Measurements from ENCODE around the gene PLA2G2E.

DNA sequence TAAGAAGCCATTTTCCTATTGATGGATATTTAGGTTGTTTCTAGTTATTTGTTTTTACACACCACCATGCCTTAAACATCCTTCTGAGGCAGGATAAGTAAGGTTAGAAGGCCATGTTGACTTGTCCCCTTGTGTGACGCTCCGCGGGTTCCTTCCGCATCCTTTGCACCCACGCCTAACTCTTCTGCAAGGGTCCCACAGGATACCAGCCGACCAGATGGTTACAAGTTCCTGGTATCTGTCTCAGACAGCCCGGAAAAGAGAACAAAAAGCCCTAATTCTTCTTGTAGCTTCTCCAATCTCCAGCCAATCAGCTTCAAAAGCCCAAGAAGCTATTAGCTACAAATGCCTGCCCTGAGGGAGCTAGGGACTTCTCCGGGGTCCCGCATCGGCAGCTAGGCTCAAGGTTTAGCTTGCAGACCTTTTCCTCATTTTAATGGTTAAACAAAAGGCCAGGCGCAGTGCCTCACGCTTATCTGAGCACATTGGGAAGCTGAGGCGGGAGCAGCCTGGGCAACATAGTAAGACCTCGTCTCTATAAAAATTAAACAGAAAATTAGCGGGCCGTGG, 46.2 kb downstream of the PLA2G2E start:
- TF ChIP-seq YY1 (IDR thresholded peaks at IDR 0.05; ENCODE audit: low read depth) (no peak), RAD21 (IDR thresholded peaks at IDR 0.05; ENCODE audit: low read depth) (no peak), ZBTB7A (IDR thresholded peaks at IDR 0.05; ENCODE audit: low read depth) (no peak), CEBPB (IDR thresholded peaks at IDR 0.05) (no peak), EP300 (IDR thresholded peaks at IDR 0.05; ENCODE audit: borderline replicate concordance) (no peak), FOXM1 (IDR thresholded peaks at IDR 0.05; ENCODE audit: borderline replicate concordance, low read depth) (no peak), TCF12 (IDR thresholded peaks at IDR 0.05; ENCODE audit: low read depth) (no peak), TAF1 (IDR thresholded peaks at IDR 0.05; ENCODE audit: low read depth) (no peak), CREB1 (IDR thresholded peaks at IDR 0.05; ENCODE audit: low read depth) (no peak), TEAD4 (IDR thresholded peaks at IDR 0.05) (no peak)
- TF ChIP-seq, protein P1, sequence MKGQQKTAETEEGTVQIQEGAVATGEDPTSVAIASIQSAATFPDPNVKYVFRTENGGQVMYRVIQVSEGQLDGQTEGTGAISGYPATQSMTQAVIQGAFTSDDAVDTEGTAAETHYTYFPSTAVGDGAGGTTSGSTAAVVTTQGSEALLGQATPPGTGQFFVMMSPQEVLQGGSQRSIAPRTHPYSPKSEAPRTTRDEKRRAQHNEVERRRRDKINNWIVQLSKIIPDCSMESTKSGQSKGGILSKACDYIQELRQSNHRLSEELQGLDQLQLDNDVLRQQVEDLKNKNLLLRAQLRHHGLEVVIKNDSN (IDR thresholded peaks at IDR 0.05) = no peak
- TF ChIP-seq, protein P2, sequence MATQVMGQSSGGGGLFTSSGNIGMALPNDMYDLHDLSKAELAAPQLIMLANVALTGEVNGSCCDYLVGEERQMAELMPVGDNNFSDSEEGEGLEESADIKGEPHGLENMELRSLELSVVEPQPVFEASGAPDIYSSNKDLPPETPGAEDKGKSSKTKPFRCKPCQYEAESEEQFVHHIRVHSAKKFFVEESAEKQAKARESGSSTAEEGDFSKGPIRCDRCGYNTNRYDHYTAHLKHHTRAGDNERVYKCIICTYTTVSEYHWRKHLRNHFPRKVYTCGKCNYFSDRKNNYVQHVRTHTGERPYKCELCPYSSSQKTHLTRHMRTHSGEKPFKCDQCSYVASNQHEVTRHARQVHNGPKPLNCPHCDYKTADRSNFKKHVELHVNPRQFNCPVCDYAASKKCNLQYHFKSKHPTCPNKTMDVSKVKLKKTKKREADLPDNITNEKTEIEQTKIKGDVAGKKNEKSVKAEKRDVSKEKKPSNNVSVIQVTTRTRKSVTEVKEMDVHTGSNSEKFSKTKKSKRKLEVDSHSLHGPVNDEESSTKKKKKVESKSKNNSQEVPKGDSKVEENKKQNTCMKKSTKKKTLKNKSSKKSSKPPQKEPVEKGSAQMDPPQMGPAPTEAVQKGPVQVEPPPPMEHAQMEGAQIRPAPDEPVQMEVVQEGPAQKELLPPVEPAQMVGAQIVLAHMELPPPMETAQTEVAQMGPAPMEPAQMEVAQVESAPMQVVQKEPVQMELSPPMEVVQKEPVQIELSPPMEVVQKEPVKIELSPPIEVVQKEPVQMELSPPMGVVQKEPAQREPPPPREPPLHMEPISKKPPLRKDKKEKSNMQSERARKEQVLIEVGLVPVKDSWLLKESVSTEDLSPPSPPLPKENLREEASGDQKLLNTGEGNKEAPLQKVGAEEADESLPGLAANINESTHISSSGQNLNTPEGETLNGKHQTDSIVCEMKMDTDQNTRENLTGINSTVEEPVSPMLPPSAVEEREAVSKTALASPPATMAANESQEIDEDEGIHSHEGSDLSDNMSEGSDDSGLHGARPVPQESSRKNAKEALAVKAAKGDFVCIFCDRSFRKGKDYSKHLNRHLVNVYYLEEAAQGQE (IDR thresholded peaks at IDR 0.05; ENCODE audit: low read depth) = no peak
- TF ChIP-seq, protein P3, sequence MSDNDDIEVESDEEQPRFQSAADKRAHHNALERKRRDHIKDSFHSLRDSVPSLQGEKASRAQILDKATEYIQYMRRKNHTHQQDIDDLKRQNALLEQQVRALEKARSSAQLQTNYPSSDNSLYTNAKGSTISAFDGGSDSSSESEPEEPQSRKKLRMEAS (IDR thresholded peaks at IDR 0.05) = no peak

Data from Ishikawa (cell line).